Measurements from ENCODE around the gene LRRC23. TPM values are rescaled to one million over a fixed set of nuclear protein-coding genes. Genes with fewer than 3 reads are reported as not detected.
A peak's percentile ranks its signal among the peaks of the same experiment; 100 is the strongest.

The LRRC23 gene
- total RNA-seq, 1 experiment from 2014 or later: 8.0 TPM

DNA sequence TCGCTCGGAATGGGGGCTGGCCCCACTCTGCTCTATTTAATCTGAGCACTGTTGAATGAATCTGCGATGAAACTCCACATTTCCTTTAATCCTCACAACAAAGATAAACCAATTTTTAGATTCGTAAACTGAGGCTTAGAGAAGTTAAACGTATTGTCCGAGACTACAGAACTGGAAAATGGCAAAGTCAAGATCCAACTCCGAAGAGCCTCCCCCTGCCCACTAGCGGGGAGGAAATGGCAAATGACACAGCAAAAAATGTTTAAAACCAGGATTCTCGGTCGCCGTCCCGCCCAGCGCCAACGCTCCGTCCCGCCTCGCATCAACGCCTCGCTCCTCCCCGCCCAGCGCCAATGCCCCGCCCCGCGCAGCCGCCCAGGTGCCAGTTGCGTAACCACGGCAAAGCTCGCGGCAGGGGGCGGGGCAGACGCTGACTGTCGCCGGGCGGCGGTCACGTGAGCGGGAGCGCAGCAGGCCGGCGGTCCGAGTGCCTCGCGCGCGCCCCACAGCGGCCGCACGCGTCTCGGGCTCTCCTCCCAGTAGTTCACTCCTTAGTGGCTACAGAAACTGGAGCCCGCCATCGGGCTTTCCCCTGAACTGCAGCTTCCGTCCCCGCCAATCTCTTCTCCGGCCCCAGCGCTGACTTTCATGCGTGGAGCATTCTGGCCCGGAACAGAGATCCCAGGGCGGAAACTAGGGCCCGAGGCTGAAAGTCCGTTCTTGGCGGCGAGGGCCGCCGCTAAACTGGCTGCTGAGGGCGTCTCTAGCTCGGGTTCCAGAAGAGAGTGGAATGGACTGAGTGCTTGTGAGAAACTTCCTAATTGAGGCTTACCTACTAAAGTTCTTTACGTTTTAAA lies 13.6 kb upstream of the LRRC23 start:
- ChIA-PET CTCF (interaction anchor here (0.6 to 2.1 kb wide), 16 partner anchors 10 to 222 kb away, joined by 3 to 30 read pairs (median 4); partner anchors contain the start of genes CDCA3, LRRC23, SPSB2 and USP5), RAD21 (ENCODE audit: low non-redundant PET in 1 of 2, low total read pairs in 2 of 2, uncharacterized antibody in 2 of 2, unreplicated experiment in 2 of 2) (interaction anchor here (1.2 kb wide), 2 partner anchors 18 kb away, joined by 3 to 4 read pairs; partner anchors contain the start of gene SPSB2 (in 2 of the 2)), POLR2A (interaction anchor here (0.7 to 1.7 kb wide), 14 partner anchors 10 to 73 kb away, joined by 3 to 10 read pairs (median 4); partner anchors contain the start of genes C12orf57, LRRC23, RNU7-1 and SPSB2)
- Histone ChIP-seq H3K4me3 (replicated peaks in 1 of 2; ENCODE audit: low read depth in 1 of 2, low read length in 2 of 2) (peak overlapping the region; percentile 34 to 52), H3K9me2 (ENCODE audit: insufficient read depth) (no peaks in the 10 kb centered on the region), H3K79me2 (ENCODE audit: insufficient read depth, low read length) (no peaks in the 10 kb centered on the region), H3K9ac (ENCODE audit: low read length) (peak overlapping the region; percentile 68), H4K20me1 (ENCODE audit: insufficient read depth) (no peaks in the 10 kb centered on the region), H3K27ac (ENCODE audit: low read depth, low read length) (peak overlapping the region; percentile 87), H3K27me3 (ENCODE audit: insufficient read depth, low read length) (no peaks in the 10 kb centered on the region), H3K4me2 (ENCODE audit: low read length) (peak overlapping the region; percentile 73), H3K36me3 (ENCODE audit: control insufficient read depth in 1 of 2, insufficient read depth in 2 of 2, low read length in 2 of 2) (no peaks in the 10 kb centered on the region; a peak in 1 of 4 replicates), H3K9me3 (ENCODE audit: control insufficient read depth in 1 of 2, insufficient read depth in 1 of 2, low read depth in 1 of 2, low read length in 2 of 2) (no peaks in the 10 kb centered on the region), H2AFZ (ENCODE audit: low read depth, low read length, poor library complexity, severe bottlenecking) (peak overlapping the region; percentile 57), H3K4me1 (ENCODE audit: control insufficient read depth in 1 of 2, insufficient read depth in 2 of 2, low read length in 2 of 2) (peaks cover 12 to 18% of the 10 kb centered on the region in 2 experiments)
- DNase-seq (ENCODE audit: low read depth, low spot score) (peak; percentile 86), ATAC-seq (peak; percentile 97)
- intact Hi-C loops (cut with micrococcal nuclease): loop anchor here (1.0 kb wide), 1 partner anchor 20 kb away; no protein-coding TSS in a partner anchor
- no TSS peak for BruUV-seq (replicated peaks)
- TF ChIP-seq JUND (IDR thresholded peaks at IDR 0.05): peak; percentile 43; the same call in 1 of the 2 replicates
- TF ChIP-seq SRF (IDR thresholded peaks at IDR 0.05; ENCODE audit: low read depth): no peak; the same call in 1 of the 2 replicates
- no peak; the same call in 1 of the 2 replicates for TF ChIP-seq SIN3A (IDR thresholded peaks at IDR 0.05; ENCODE audit: low read depth)
- TF ChIP-seq, protein P1, sequence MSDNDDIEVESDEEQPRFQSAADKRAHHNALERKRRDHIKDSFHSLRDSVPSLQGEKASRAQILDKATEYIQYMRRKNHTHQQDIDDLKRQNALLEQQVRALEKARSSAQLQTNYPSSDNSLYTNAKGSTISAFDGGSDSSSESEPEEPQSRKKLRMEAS (IDR thresholded peaks at IDR 0.05): peak; percentile 81
- TF ChIP-seq RAD21 (IDR thresholded peaks at IDR 0.05; ENCODE audit: low read depth): peak; percentile 72
- TF ChIP-seq, protein P2, sequence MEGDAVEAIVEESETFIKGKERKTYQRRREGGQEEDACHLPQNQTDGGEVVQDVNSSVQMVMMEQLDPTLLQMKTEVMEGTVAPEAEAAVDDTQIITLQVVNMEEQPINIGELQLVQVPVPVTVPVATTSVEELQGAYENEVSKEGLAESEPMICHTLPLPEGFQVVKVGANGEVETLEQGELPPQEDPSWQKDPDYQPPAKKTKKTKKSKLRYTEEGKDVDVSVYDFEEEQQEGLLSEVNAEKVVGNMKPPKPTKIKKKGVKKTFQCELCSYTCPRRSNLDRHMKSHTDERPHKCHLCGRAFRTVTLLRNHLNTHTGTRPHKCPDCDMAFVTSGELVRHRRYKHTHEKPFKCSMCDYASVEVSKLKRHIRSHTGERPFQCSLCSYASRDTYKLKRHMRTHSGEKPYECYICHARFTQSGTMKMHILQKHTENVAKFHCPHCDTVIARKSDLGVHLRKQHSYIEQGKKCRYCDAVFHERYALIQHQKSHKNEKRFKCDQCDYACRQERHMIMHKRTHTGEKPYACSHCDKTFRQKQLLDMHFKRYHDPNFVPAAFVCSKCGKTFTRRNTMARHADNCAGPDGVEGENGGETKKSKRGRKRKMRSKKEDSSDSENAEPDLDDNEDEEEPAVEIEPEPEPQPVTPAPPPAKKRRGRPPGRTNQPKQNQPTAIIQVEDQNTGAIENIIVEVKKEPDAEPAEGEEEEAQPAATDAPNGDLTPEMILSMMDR (IDR thresholded peaks at IDR 0.05 in 2 of 3, conservative IDR thresholded peaks at IDR 0.05 in 1 of 3; ENCODE audit: borderline replicate concordance in 1 of 3, insufficient read depth in 1 of 3, low read depth in 2 of 3, low read length in 2 of 3): peak; percentile 70 to 82 (median 77)
- no peak for TF ChIP-seq FOSL1 (IDR thresholded peaks at IDR 0.05; ENCODE audit: low read depth)
- TF ChIP-seq EGR1 (IDR thresholded peaks at IDR 0.05; ENCODE audit: low read depth): no peak
- TF ChIP-seq ZFX (IDR thresholded peaks at IDR 0.05): no peak; the same call in 1 of the 2 replicates
- peak; percentile 73 for TF ChIP-seq SP1 (IDR thresholded peaks at IDR 0.05; ENCODE audit: low read depth)
- peak; percentile 96 for TF ChIP-seq POLR2A (IDR thresholded peaks at IDR 0.05; ENCODE audit: borderline replicate concordance, extremely low read depth, insufficient read depth, insufficient read length)
- TF ChIP-seq, protein P3, sequence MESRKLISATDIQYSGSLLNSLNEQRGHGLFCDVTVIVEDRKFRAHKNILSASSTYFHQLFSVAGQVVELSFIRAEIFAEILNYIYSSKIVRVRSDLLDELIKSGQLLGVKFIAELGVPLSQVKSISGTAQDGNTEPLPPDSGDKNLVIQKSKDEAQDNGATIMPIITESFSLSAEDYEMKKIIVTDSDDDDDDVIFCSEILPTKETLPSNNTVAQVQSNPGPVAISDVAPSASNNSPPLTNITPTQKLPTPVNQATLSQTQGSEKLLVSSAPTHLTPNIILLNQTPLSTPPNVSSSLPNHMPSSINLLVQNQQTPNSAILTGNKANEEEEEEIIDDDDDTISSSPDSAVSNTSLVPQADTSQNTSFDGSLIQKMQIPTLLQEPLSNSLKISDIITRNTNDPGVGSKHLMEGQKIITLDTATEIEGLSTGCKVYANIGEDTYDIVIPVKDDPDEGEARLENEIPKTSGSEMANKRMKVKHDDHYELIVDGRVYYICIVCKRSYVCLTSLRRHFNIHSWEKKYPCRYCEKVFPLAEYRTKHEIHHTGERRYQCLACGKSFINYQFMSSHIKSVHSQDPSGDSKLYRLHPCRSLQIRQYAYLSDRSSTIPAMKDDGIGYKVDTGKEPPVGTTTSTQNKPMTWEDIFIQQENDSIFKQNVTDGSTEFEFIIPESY (IDR thresholded peaks at IDR 0.05; ENCODE audit: extremely low read depth, insufficient replicate concordance, low read length): no peak
- TF ChIP-seq CEBPB (IDR thresholded peaks at IDR 0.05; ENCODE audit: low read depth): peak; percentile 100
- peak; percentile 93 for TF ChIP-seq POLR2AphosphoS5 (IDR thresholded peaks at IDR 0.05; ENCODE audit: low read depth, low read length)
- TF ChIP-seq ELF1 (IDR thresholded peaks at IDR 0.05; ENCODE audit: borderline replicate concordance, low read depth): no peak
- TF ChIP-seq EZH2 (IDR thresholded peaks at IDR 0.05): no peak
- TF ChIP-seq YY1 (IDR thresholded peaks at IDR 0.05; ENCODE audit: extremely low read depth, insufficient replicate concordance, low read depth, low read length): no peak
- TF ChIP-seq ZNF274 (IDR thresholded peaks at IDR 0.05; ENCODE audit: low read depth, low read length): no peak
- no peak for TF ChIP-seq EZH2phosphoT487 (IDR thresholded peaks at IDR 0.05; ENCODE audit: borderline replicate concordance)
- peak; percentile 80; the same call in 1 of the 2 replicates for TF ChIP-seq CBX3 (IDR thresholded peaks at IDR 0.05; ENCODE audit: low read depth)
- peak; percentile 57 for TF ChIP-seq TCF7L2 (IDR thresholded peaks at IDR 0.05; ENCODE audit: borderline replicate concordance, extremely low read depth, insufficient read depth, insufficient read length)

Measured in HCT116 (cell line).